Activated CD4-positive, CD25-positive, alpha-beta regulatory T cell treated with anti-CD3 and anti-CD28 coated beads, Interleukin-2, amount 50 U/mL, for 16 hours (primary cell): ENCODE measurements around the gene PRRT2.

Experiments
- DNase-seq: peaks from one replicate; pipeline ENCODE4 v3.0.0-alpha.2; 2020; ENCODE audit warnings: low read depth, low spot score

PRRT2 gene

GRCh38 chr16:29862383-29862883, 50.4 kb downstream of the PRRT2 start:
- no peak for DNase-seq

GRCh38 chr16:29862884-29863668, 51.1 kb downstream of the PRRT2 start, which contains the start of gene CDIPT:
TSS of gene CDIPT (minus strand) at chr16:29863226. CDS start at chr16:29862857, 369 bp downstream.
- peak; percentile 87 for DNase-seq

DNA sequence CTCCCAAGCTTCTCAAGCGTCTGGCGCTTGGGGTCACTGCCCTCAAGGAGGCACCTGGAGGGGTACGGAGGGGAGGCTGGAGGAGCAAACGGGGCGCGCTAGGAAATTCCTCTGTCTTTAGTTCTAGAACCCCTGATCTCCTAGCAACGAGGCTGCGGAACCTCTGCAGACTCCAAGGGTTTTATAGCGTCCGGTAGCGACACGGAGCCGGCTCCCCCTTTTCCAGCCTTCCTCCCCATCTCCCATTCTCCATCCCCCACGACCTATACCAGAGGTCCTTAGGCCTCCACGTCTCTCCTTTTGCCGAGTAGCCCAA, 51.6 kb downstream of the PRRT2 start:
- no peak for DNase-seq

DNA sequence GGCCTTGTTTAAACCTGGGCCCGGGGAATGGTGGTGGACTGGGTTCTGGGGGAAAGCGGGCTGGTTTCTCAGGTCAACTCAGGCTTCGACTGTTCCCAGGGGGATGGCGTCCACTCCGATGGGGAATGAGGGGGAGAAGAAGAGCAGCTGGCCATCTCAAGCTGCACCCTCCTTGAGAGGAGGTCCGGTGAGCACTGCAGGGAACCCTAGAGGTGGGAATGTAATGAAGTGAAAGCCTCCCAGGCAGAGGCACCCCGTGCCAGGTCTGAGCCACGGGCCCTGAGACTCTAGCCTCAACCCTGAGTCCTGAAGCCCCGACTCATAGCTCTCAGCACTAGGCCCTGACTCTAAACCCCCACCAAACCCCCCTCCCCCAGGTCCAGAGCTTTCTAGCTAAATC, 52.2 kb downstream of the PRRT2 start:
- DNase-seq = no peak
